Activated T-cell treated with anti-CD3 and anti-CD28 coated beads, Interleukin-2, amount 50 U/mL, for 24 hours (primary cell): ENCODE measurements around the gene ADGRG4.
"Not testable (repeated sequence)": the region's sequence is repeated elsewhere in the genome, so short reads cannot be mapped to it uniquely, and the experiment has no call there.

ENCODE experiments used
- DNase-seq: peaks from one replicate; pipeline ENCODE4 v3.0.0-alpha.2; 2020
- H3K27ac Mint-ChIP-seq: 2 replicates; pipeline ENCODE4 v1.8.0; 2020; ENCODE audit warnings: mild to moderate bottlenecking, mixed read lengths
- H3K27me3 Mint-ChIP-seq: 2 replicates; pipeline ENCODE4 v1.8.0; 2020; ENCODE audit warnings: mixed read lengths
- H3K36me3 Mint-ChIP-seq: 2 replicates; pipeline ENCODE4 v1.8.0; 2020; ENCODE audit warnings: low read depth, mixed read lengths
- H3K4me1 Mint-ChIP-seq: 2 replicates; pipeline ENCODE4 v1.8.0; 2020; ENCODE audit warnings: low read depth, mixed read lengths
- H3K4me3 Mint-ChIP-seq: 2 replicates; pipeline ENCODE4 v1.8.0; 2020; ENCODE audit warnings: mild to moderate bottlenecking, moderate library complexity, mixed read lengths
- H3K9me3 Mint-ChIP-seq: 2 replicates; pipeline ENCODE4 v1.8.0; 2020; ENCODE audit warnings: mixed read lengths

The ADGRG4 gene, protein sequence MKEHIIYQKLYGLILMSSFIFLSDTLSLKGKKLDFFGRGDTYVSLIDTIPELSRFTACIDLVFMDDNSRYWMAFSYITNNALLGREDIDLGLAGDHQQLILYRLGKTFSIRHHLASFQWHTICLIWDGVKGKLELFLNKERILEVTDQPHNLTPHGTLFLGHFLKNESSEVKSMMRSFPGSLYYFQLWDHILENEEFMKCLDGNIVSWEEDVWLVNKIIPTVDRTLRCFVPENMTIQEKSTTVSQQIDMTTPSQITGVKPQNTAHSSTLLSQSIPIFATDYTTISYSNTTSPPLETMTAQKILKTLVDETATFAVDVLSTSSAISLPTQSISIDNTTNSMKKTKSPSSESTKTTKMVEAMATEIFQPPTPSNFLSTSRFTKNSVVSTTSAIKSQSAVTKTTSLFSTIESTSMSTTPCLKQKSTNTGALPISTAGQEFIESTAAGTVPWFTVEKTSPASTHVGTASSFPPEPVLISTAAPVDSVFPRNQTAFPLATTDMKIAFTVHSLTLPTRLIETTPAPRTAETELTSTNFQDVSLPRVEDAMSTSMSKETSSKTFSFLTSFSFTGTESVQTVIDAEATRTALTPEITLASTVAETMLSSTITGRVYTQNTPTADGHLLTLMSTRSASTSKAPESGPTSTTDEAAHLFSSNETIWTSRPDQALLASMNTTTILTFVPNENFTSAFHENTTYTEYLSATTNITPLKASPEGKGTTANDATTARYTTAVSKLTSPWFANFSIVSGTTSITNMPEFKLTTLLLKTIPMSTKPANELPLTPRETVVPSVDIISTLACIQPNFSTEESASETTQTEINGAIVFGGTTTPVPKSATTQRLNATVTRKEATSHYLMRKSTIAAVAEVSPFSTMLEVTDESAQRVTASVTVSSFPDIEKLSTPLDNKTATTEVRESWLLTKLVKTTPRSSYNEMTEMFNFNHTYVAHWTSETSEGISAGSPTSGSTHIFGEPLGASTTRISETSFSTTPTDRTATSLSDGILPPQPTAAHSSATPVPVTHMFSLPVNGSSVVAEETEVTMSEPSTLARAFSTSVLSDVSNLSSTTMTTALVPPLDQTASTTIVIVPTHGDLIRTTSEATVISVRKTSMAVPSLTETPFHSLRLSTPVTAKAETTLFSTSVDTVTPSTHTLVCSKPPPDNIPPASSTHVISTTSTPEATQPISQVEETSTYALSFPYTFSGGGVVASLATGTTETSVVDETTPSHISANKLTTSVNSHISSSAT (N-terminal part only)

DNA sequence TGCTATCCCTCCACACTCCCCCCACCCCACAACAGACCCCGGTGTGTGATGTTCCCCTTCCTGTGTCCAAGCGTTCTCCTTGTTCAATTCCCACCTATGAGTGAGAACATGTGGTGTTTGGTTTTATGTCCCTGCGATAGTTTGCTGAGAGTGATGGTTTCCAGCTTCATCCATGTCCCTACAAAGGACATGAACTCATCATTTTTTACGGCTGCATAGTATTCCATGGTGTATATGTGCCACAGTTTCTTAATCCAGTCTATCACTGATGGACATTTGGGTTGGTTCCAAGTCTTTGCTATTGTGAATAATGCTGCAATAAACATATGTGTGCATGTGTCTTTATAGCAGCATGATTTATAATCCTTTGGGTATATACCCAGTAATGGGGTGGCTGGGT lies at the start of gene ADGRG4:
Gene ADGRG4, plus strand, starts transcription at position 243 of the 400 bp plus-strand sequence. CDS start 7,815 bp downstream, outside the sequence.
- H3K4me3 Mint-ChIP-seq, H3K27ac Mint-ChIP-seq, H3K4me1 Mint-ChIP-seq, DNase-seq, H3K9me3 Mint-ChIP-seq, H3K36me3 Mint-ChIP-seq: not testable (repeated sequence)
- peaks cover 49% of the 10 kb centered on the region for H3K27me3 Mint-ChIP-seq

DNA sequence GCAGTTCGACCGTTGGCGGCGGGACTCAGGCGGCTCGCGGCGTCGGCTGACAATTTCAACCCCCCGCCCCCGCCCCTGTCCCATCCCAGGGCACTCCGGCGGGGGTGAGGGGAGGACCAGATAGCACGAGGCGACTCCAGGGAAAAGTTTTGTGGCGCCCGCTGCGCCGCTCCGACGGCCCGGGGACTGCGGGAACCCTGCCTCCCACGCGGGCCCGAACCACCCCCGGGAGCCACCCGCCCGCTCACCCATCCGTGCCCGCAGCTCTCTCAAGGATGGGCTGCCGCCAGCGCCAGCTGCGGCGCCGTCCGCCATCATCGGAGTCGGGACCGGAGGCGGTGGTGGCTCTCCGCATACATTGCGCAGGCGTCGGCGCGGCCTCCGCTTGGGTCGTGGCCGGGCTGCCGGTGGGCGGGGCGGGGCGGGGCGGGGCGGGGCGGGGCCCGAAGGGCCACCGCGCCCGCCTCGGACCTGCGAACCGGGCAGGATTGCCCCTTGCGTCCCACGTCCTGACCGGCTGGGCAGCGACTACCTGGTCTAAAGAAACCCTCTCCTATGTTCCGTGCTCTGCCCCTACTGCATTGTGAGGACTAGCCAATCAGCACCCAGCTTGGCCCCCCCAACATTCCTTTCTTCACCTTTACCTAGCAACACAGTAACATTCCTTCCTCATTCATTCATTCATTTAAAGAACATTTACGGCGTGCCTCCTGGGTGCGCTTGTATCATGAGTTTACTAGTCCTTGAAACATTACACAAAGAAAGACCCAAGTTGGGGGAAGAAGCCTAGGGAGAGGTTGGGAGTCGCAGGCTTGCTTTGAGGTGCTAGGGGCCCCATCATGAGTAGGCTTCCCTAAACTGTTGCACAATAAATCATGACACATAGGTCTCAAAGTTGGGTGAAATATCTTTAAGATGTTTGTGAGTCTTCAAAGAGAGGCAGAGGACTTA lies 49.4 kb upstream of the ADGRG4 start, which contains the start of gene MAP7D3:
Gene MAP7D3, minus strand, starts transcription at position 360 of the 951 bp plus-strand sequence. Its CDS starts 42 bp downstream, at position 318.
- H3K36me3 Mint-ChIP-seq: no peaks in the 10 kb centered on the region
- DNase-seq: peak; percentile 78
- peaks cover 17% of the 10 kb centered on the region for H3K4me1 Mint-ChIP-seq
- no peaks in the 10 kb centered on the region for H3K9me3 Mint-ChIP-seq
- H3K27ac Mint-ChIP-seq: peak within 1 kb of the TSS; percentile 76
- H3K27me3 Mint-ChIP-seq: peaks cover 20% of the 10 kb centered on the region
- peak within 1 kb of the TSS; percentile 78 for H3K4me3 Mint-ChIP-seq

DNA sequence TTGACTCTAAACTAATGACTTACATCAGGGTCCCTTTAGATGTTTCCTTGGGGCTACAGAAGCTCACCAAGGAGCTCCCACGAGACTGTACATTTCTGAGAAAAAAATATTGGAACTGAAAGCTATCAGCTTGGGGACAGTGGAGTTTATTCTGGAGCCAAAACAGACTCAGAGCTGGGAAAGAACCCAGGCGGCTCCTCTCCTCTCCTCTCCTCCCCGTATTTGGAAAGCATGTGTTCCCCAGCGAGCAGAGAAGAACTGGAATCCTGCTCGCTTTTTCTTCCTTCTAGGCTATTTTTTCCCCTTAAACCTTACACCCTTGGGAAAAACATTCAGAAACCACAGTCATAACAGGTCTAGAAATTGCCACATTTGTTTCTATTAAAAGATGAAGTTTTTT lies 45.2 kb upstream of the ADGRG4 start:
- H3K27ac Mint-ChIP-seq: no peak overlapping the region
- H3K4me3 Mint-ChIP-seq: no peak overlapping the region
- no peak for DNase-seq
- peaks cover 13% of the 10 kb centered on the region for H3K27me3 Mint-ChIP-seq
- H3K9me3 Mint-ChIP-seq: no peaks in the 10 kb centered on the region
- H3K36me3 Mint-ChIP-seq: no peaks in the 10 kb centered on the region
- H3K4me1 Mint-ChIP-seq: peaks cover 21% of the 10 kb centered on the region

DNA sequence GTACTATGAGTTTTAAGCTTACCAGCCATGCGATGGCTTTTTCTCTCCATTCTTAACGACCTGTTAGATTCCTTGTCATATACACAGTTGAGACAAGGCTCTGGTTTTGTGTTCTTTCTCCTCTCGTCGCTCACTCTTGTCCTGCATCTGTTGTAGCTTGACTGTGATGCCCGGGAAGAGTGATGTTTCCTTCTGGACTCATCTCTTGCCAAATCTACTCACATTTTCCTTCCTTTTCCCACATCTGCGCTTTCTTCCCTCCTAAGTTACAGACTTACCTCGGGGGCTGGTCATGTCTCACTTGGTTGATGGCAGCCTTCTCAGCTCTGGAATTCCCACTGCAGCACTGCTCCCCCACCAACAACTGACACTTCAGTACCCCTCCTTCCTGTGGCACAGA lies 44.7 kb upstream of the ADGRG4 start:
- no peak overlapping the region for H3K27ac Mint-ChIP-seq
- DNase-seq: no peak
- H3K4me1 Mint-ChIP-seq: peaks cover 24% of the 10 kb centered on the region
- H3K9me3 Mint-ChIP-seq: no peaks in the 10 kb centered on the region
- H3K4me3 Mint-ChIP-seq: no peak overlapping the region
- peaks cover 13% of the 10 kb centered on the region for H3K27me3 Mint-ChIP-seq
- H3K36me3 Mint-ChIP-seq: no peaks in the 10 kb centered on the region

DNA sequence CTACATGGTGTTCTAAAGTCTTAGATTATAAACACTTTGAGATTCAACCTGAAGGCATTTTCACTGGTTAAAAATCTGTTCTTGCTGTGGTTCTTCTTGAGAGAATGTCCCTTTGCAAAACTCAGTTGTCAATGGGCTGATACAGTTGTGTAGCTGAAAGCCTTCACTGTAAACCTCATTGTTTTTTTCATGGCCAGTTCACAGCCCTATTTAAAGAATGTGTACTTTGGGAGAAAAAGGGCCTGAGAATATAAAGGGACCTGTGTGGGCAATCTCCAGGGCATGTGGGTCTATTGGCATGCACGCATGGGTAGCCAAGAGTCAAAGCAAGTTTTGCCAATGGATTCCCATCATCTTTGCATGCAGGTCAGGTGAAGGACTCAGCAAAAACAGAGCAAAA lies 41.8 kb upstream of the ADGRG4 start:
- Mint-ChIP-seq H3K27me3 (peaks cover 8% of the 10 kb centered on the region), H3K27ac (no peak overlapping the region), H3K4me1 (peaks cover 20% of the 10 kb centered on the region), H3K9me3 (no peaks in the 10 kb centered on the region), H3K36me3 (no peaks in the 10 kb centered on the region), H3K4me3 (no peak overlapping the region)
- DNase-seq: no peak

DNA sequence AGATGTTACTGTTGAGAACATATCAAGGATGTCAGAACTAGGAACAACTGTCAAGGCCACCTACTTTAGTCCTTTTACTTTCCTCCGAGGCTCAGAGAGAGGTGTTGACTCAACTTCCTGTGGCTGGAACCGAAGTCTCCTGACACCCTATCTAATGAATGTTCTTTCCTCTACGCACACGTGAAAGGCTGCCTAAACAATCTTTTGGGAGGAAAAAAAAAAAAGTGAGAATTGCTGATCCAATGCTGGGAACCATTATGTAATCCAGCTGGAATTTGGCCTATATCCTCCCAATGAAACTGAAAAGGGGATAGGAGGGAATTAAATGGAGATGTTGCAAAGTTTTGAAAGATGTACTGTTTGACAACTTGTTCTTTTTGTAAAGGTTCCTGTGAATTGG lies 41.2 kb upstream of the ADGRG4 start:
- DNase-seq: no peak
- no peak overlapping the region for H3K4me3 Mint-ChIP-seq
- peaks cover 20% of the 10 kb centered on the region for H3K4me1 Mint-ChIP-seq
- peaks cover 8% of the 10 kb centered on the region for H3K27me3 Mint-ChIP-seq
- H3K36me3 Mint-ChIP-seq: no peaks in the 10 kb centered on the region
- H3K27ac Mint-ChIP-seq: peak overlapping the region; percentile 30
- no peaks in the 10 kb centered on the region for H3K9me3 Mint-ChIP-seq

DNA sequence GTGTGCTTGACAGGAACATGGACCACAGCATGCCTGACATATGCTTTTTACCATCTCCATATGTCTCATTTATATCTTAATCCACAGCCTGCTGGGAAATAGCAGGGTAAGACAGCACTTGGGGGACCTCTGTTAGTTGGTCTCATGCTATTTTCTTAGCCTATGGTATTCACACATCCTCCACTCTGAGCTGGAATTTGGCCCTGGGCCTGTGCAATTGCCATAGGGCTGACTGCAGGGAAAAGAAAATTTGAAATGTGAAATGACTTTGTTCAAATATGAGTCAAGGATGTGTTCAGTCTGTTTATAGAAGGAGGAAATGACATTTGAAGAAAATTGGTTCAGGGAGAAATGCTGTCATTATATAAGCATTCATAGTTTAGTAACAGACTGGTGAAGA lies 40.0 kb upstream of the ADGRG4 start:
- H3K27me3 Mint-ChIP-seq: peaks cover 8% of the 10 kb centered on the region
- DNase-seq: no peak
- no peaks in the 10 kb centered on the region for H3K36me3 Mint-ChIP-seq
- peak overlapping the region; percentile 55 for H3K27ac Mint-ChIP-seq
- H3K9me3 Mint-ChIP-seq: no peaks in the 10 kb centered on the region
- no peak overlapping the region for H3K4me3 Mint-ChIP-seq
- H3K4me1 Mint-ChIP-seq: peaks cover 20% of the 10 kb centered on the region

DNA sequence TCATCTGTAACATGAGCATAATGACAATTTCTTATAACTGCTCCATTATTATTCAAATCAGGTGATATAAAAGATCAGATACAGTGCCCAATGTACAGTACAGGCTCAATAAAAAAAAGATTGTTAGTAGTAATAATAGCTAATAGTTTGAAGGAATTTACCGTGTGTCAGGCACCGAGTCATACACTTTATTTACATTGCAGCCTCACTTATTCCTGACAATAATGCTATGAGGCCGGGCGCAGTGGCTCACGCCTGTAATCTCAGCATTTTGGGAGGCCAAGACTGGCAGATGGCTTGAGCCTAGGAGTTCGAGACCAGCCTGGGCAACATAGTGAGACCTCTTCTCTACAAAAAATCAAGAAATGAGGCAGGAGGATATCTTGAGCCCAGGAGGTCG lies 39.4 kb upstream of the ADGRG4 start:
- peaks cover 8% of the 10 kb centered on the region for H3K27me3 Mint-ChIP-seq
- H3K4me3 Mint-ChIP-seq: no peak overlapping the region
- peaks cover 20% of the 10 kb centered on the region for H3K4me1 Mint-ChIP-seq
- H3K36me3 Mint-ChIP-seq: no peaks in the 10 kb centered on the region
- H3K27ac Mint-ChIP-seq: no peak overlapping the region
- H3K9me3 Mint-ChIP-seq: no peaks in the 10 kb centered on the region
- DNase-seq: no peak

DNA sequence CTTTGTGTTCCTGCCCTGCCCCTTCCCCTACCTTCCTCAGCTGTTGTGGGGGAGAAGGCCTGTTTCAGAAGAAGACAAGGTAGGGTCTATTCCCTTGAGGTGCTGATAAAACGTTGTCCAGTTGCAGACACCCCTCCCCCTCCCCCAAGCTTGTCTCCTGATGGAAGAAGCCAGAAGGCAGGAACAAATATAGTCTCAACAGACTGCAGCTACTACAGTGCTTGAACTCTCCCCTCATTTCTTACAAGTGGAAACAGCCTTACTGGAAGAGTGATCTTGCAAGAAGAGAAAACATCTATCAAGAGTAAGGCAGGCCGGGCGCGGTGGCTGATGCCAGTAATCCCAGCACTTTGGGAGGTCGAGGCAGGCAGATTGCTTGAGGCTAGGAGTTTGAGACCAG lies 38.5 kb upstream of the ADGRG4 start:
- H3K4me1 Mint-ChIP-seq: peaks cover 20% of the 10 kb centered on the region
- no peaks in the 10 kb centered on the region for H3K9me3 Mint-ChIP-seq
- DNase-seq: no peak

DNA sequence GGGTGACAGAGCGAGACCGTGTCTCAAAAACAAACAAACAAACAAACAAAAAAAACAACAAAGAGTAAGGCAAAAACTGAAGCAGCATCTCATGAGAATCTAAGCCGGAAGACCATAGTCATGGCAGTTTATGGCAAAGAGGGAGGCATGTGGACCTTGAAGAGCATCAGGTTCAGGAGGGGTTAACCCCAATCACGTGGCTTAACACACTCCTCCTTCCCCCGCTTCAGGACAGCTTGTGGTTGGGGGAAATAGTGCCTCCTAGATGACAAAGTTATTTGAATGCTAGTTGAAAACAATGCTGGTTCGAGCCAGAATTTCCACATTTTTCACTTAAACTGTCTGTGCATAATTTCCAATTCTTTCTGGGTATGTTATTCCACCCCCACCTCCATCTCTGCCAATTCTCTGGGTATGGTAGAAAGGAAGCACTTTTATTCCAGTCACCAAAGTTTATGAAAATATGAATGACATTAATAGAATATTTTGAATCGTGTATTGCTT lies 37.9 kb upstream of the ADGRG4 start:
- DNase-seq: no peak
- Mint-ChIP-seq H3K27ac (no peak overlapping the region), H3K4me1 (peaks cover 20% of the 10 kb centered on the region), H3K9me3 (no peaks in the 10 kb centered on the region), H3K36me3 (no peaks in the 10 kb centered on the region), H3K4me3 (no peak overlapping the region), H3K27me3 (peaks cover 5% of the 10 kb centered on the region)

More for the DNA sequence above, 38.5 kb upstream of the ADGRG4 start:
- Mint-ChIP-seq H3K36me3 (no peaks in the 10 kb centered on the region), H3K4me3 (no peak overlapping the region), H3K27me3 (peaks cover 5% of the 10 kb centered on the region), H3K27ac (no peak overlapping the region)

DNA sequence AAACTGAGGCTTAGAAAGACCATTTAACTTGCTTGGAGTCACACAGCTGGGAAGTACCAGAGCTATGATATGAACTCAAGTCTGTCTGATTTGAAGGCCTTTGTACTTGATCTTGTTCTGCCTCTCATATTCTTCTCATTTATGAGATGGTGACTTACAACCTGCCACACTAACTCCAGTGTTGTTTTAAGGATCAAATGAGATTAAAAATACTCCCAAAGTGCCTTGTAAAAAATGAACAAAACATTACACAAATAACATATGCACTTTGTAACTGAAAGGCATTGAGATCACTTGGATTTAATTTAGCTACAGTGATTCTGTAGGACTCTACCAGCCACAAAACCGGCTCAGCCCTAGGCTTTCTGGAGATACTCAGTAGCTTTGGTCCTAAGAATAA lies 33.9 kb upstream of the ADGRG4 start:
- Mint-ChIP-seq H3K9me3 (no peaks in the 10 kb centered on the region), H3K4me3 (no peak overlapping the region), H3K36me3 (no peaks in the 10 kb centered on the region), H3K27ac (no peak overlapping the region), H3K4me1 (no peaks in the 10 kb centered on the region), H3K27me3 (peaks cover 5% of the 10 kb centered on the region)
- DNase-seq: no peak

DNA sequence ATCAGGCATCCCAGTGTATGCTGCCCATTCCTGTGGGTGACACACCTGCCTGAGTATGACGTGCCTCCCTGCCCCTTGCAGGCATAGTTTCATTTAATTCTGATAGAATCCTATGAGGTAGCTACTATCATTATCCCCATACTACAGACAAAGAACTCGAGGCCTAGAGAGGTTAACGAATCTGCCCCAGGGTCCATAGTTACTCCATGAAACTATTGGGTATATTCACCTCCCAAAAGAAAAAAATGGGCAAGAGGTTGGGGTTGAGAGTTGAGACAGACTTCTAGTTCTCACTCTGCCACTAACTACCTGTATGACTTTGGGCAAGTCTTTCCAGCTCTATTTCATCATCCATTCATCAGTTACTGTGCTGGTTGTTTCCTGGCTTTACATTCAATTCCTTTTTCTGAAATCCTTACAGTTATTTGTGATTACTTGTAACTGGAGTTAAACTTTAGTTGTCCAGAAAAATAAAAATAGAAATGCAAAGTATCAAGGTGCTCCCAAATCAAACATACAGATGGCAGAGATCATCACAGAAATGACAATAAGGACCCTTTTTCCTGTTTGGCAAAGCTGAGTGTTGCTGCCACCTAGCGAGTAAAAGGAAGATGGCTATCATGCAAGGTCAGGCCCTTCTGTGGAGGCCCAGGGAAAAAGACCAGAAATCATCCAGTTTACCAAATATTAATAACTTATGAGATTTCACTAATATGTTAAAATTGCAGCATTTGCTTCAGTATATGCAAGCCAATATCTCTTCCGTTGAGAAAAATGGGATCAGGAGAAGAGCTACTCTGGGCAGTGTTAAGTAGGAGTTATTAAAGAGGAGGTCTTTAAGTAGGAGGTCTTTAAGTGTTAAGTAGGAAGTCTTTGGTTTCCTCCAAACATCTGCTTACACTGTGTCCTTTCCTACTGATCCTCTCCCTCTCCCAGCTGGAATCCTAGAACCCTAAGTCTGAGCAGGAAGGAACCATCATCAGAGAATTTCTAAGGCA lies 32.4 kb upstream of the ADGRG4 start:
- no peak overlapping the region for H3K27ac Mint-ChIP-seq
- H3K4me3 Mint-ChIP-seq: no peak overlapping the region
- peak; percentile 35 for DNase-seq
- peaks cover 5% of the 10 kb centered on the region for H3K27me3 Mint-ChIP-seq
- no peaks in the 10 kb centered on the region for H3K36me3 Mint-ChIP-seq
- H3K9me3 Mint-ChIP-seq: no peaks in the 10 kb centered on the region
- peaks cover 4% of the 10 kb centered on the region for H3K4me1 Mint-ChIP-seq
